ENCODE measurements around the gene CCDC80.

DNA sequence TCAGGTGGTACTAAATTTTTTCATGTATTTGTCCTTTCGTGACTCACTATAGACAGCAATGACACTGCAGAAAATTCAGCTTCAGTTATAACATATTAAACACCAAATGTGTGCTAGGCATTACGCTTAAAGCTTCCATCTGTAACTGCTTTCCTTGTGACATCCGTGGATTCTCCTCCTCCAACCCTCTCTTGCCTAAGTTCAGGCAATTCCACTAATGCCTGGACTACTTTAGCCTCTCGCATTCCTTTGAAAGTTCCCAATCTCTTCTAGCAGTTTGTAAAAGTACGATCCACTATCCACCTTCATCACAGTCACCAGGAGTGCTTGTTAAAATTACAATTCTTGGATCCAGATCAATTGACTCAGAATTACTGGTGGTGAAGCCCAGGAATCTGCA lies 17.7 kb downstream of the CCDC80 start:
- no peak for TF ChIP-seq REPIN1 (tag by site-specific recombination; IDR thresholded peaks at IDR 0.05; ENCODE audit: low read depth)
- TF ChIP-seq, protein P1, sequence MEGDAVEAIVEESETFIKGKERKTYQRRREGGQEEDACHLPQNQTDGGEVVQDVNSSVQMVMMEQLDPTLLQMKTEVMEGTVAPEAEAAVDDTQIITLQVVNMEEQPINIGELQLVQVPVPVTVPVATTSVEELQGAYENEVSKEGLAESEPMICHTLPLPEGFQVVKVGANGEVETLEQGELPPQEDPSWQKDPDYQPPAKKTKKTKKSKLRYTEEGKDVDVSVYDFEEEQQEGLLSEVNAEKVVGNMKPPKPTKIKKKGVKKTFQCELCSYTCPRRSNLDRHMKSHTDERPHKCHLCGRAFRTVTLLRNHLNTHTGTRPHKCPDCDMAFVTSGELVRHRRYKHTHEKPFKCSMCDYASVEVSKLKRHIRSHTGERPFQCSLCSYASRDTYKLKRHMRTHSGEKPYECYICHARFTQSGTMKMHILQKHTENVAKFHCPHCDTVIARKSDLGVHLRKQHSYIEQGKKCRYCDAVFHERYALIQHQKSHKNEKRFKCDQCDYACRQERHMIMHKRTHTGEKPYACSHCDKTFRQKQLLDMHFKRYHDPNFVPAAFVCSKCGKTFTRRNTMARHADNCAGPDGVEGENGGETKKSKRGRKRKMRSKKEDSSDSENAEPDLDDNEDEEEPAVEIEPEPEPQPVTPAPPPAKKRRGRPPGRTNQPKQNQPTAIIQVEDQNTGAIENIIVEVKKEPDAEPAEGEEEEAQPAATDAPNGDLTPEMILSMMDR (tag by site-specific recombination; IDR thresholded peaks at IDR 0.05), result no peak
- TF ChIP-seq, protein P2, sequence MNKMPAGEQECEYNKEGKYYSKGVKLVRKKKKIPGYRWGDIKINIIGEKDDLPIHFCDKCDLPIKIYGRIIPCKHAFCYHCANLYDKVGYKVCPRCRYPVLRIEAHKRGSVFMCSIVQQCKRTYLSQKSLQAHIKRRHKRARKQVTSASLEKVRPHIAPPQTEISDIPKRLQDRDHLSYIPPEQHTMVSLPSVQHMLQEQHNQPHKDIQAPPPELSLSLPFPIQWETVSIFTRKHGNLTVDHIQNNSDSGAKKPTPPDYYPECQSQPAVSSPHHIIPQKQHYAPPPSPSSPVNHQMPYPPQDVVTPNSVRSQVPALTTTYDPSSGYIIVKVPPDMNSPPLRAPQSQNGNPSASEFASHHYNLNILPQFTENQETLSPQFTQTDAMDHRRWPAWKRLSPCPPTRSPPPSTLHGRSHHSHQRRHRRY (tag by site-specific recombination; IDR thresholded peaks at IDR 0.05), result no peak
- TF ChIP-seq, protein P3, sequence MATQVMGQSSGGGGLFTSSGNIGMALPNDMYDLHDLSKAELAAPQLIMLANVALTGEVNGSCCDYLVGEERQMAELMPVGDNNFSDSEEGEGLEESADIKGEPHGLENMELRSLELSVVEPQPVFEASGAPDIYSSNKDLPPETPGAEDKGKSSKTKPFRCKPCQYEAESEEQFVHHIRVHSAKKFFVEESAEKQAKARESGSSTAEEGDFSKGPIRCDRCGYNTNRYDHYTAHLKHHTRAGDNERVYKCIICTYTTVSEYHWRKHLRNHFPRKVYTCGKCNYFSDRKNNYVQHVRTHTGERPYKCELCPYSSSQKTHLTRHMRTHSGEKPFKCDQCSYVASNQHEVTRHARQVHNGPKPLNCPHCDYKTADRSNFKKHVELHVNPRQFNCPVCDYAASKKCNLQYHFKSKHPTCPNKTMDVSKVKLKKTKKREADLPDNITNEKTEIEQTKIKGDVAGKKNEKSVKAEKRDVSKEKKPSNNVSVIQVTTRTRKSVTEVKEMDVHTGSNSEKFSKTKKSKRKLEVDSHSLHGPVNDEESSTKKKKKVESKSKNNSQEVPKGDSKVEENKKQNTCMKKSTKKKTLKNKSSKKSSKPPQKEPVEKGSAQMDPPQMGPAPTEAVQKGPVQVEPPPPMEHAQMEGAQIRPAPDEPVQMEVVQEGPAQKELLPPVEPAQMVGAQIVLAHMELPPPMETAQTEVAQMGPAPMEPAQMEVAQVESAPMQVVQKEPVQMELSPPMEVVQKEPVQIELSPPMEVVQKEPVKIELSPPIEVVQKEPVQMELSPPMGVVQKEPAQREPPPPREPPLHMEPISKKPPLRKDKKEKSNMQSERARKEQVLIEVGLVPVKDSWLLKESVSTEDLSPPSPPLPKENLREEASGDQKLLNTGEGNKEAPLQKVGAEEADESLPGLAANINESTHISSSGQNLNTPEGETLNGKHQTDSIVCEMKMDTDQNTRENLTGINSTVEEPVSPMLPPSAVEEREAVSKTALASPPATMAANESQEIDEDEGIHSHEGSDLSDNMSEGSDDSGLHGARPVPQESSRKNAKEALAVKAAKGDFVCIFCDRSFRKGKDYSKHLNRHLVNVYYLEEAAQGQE (tag by site-specific recombination; IDR thresholded peaks at IDR 0.05), result no peak
- no peak for TF ChIP-seq ZNF239 (tag by site-specific recombination; IDR thresholded peaks at IDR 0.05)
- TF ChIP-seq ZNF521 (tag by site-specific recombination; IDR thresholded peaks at IDR 0.05), result no peak
- TF ChIP-seq SALL2 (tag by site-specific recombination; IDR thresholded peaks at IDR 0.05; ENCODE audit: borderline replicate concordance), result no peak
- TF ChIP-seq ZNF341 (tag by site-specific recombination; IDR thresholded peaks at IDR 0.05; ENCODE audit: low read depth), result no peak
- no peak for TF ChIP-seq ZNF155 (tag by site-specific recombination; IDR thresholded peaks at IDR 0.05)
- TF ChIP-seq, protein P4, sequence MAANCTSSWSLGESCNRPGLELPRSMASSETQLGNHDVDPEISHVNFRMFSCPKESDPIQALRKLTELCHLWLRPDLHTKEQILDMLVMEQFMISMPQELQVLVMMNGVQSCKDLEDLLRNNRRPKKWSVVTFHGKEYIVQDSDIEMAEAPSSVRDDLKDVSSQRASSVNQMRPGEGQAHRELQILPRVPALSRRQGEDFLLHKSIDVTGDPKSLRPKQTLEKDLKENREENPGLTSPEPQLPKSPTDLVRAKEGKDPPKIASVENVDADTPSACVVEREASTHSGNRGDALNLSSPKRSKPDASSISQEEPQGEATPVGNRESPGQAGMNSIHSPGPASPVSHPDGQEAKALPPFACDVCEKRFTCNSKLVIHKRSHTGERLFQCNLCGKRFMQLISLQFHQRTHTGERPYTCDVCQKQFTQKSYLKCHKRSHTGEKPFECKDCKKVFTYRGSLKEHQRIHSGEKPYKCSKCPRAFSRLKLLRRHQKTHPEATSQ (tag by site-specific recombination; IDR thresholded peaks at IDR 0.05), result no peak
- no peak for TF ChIP-seq ZNF777 (tag by site-specific recombination; IDR thresholded peaks at IDR 0.05; ENCODE audit: borderline replicate concordance)
- TF ChIP-seq ZEB2 (tag by site-specific recombination; IDR thresholded peaks at IDR 0.05), result no peak
